HG02678 (cell line): Measurements from ENCODE around the gene ASAH2B.
"Not testable (repeated sequence)": the region's sequence is repeated elsewhere in the genome, so short reads cannot be mapped to it uniquely, and the experiment has no call there.

Source experiments
- ATAC-seq: cut with Tn5 transposase; IDR thresholded peaks from one replicate; pipeline ENCODE4 v1.9.1; 2021; ENCODE audit warnings: mild to moderate bottlenecking, moderate library complexity; ENCODE audit not compliant: unreplicated experiment

The ASAH2B gene

GRCh38 chr10:50739618-50740292, at the start of gene ASAH2B:
ASAH2B (plus strand) TSS chr10:50739936; CDS start chr10:50745131, 5,195 bp downstream.
- ATAC-seq: peak; percentile 85

- not testable (repeated sequence) for ATAC-seq
Observed at GRCh38 chr10:50697819-50698218, 41.9 kb upstream of the ASAH2B start.

DNA sequence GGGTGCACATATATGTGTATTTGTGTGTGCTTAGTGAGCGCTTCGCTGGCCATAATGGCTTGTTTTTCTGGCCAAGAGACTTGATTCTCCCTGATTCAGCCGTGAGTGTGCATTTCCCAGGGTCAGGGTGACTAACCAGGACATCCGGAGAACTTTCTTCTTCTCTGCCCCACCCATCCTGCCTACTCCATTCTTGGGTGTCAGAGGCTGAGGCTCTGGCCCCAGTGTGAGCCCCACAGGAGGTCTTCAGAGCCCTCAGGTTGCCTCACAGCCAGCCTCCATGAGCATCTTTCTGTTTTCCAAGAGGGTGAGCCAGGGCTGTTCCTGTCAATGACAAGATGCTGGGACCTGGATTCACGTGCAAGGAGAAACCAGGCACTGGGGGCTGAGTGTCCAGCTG, 37.8 kb upstream of the ASAH2B start:
- not testable (repeated sequence) for ATAC-seq

DNA sequence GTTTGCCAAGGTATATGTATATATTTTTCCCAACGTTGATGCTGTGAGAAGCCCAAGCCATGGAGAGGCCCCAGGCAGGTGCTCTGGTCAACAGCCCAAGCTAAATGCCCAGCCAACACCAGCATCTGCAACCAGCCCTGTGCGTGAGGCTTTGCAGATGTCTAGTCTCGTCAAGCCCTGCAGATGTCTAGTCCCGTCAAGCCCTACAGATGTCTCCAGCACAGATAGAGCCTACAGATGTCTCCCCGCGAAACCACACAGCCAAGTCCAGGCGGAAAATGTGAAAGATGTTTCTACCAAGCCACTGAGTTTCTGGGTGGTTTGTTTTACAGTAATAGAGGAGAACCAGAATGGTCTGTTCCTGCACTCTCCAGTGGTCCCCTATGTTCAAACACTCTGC, 36.7 kb upstream of the ASAH2B start:
- not testable (repeated sequence) for ATAC-seq

GRCh38 chr10:50704436-50705079, 35.2 kb upstream of the ASAH2B start:
- ATAC-seq: peak; percentile 54

DNA sequence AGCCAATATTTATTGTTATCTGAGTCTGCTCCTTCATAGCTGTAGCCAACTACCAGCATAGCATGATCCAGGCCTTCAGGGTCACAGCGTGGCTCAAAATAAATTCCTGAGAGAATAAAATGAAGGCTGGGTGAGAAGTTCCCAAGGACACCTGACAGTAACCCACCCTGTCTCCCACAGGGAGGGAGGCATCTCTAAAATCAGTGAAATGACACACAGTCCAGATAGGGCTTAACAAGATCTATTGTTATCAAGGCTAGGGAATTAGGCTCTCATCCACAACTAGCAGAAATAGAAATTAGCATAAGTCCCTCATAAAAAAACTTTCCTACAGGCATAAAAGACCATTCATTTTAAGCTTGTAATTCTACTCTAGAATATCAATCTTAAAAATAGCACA, 33.7 kb upstream of the ASAH2B start:
- ATAC-seq: not testable (repeated sequence)

GRCh38 chr10:50710241-50710640, 29.5 kb upstream of the ASAH2B start:
- ATAC-seq: not testable (repeated sequence)

GRCh38 chr10:50723812-50724211, 15.9 kb upstream of the ASAH2B start:
- ATAC-seq: peak; percentile 79

- ATAC-seq: not testable (repeated sequence)
Observed at GRCh38 chr10:50728112-50728511, 11.6 kb upstream of the ASAH2B start.

- not testable (repeated sequence) for ATAC-seq
Observed at GRCh38 chr10:50738987-50739617, 634 bp upstream of the ASAH2B start.

DNA sequence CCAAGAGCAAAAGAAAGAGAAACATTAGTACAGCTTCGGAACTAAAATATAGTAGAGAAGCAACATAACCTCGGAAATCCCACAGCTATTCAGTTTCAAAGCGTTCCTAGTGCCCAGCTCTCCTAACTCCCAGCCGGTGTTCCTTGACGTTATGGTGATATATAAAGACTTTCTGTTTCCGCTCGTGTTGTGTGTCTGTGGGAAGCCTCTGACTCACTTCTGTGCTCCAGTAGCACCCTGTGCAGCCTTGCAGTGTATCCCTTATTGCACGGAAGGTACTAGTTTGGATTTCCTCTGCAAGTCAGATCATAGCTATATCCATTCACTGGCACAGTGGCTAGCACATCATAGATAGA, 535 bp downstream of the ASAH2B start:
- peak; percentile 38 for ATAC-seq

- not testable (repeated sequence) for ATAC-seq
Observed at GRCh38 chr10:50742820-50743219, 3.1 kb downstream of the ASAH2B start.

DNA sequence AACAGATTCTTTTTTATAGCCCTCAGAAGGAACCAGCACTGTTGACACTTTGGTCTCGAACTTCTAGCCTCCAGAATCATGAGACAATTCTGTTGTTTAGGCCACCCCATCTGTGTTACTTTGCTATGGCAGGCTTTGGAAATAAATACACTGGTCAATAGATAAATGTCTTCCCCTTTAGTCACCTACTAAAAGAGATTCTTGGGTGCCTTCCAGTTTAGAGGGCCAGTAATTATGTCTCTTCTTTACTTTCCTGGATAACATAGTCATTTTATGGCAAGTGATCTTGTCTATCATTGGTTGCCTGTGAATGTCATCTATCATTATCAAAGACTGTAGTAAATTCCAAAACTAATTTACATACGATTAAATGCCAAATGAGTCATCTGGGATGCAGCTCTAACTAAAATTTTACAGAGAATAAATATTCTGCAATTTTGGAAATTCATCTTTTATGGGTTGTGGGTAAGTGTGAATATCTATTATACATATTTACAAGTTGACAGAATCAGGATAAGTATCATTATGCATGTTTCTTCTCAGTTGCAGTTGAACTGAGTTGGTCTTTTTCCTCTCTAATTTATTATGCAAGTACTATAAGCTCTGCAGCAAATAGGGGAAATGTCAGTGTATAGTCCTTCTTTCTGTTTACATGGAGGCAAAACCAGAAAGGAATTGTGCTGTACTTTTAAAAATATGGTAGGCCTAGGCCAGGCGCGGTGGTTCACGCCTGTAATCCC, 27.2 kb downstream of the ASAH2B start:
- not testable (repeated sequence) for ATAC-seq

DNA sequence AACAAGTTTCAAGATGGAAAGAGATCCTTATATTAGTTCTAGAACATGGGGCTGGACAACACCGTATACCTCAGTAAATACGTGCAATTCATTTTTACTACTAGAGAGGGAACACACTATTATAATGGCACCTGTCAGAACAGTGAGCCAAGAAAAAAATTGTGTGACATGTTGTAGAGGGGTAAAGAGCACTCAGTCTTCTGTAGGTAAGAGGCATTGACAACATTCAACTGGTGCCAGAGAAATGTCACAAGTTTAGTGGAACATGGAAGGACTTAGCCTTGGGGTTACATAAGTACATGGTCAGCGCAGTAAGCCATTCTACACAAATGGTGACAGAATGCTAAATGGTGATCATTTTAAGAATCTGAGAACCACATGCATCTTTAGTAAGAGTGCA, 32.3 kb downstream of the ASAH2B start:
- not testable (repeated sequence) for ATAC-seq

DNA sequence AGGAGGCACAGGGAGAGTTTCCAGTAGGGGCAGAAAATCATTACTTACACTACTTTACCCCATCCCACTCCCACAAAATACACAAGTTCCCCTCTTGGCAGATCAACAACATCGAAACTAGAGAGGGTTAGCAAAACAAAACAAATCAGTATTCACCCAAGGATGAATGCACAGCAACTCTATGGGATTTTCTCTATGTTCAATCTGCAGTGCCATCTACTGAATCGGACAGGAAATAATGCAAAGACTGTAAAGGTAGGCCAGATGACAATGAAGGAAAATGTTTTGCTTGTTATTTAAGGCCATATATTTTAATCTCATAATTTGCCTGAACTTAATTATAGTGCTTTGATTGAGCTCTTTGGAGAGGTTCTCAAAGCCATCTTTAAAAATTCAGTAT, 35.1 kb downstream of the ASAH2B start:
- ATAC-seq: not testable (repeated sequence)

- not testable (repeated sequence) for ATAC-seq
Observed at GRCh38 chr10:50780036-50780435, 40.3 kb downstream of the ASAH2B start.

DNA sequence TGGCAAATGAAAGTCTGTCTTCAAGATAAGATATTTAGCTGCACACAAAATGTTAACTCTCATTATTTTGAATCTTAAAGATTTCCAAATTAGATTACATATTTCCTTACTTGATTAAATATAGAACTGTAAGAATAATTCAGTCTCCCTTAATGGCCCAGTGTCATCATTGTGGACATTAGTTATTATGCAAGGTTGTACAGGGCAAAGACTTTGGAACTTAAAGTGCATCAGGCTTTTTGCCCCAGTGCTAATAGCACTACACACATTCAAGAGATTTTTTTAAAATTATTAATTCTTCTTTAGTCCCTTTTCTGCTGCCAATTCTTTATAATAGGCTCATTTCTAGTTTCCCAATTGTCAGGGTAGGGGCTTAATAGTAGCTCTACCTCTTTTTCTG, 42.3 kb downstream of the ASAH2B start:
- ATAC-seq: not testable (repeated sequence)

DNA sequence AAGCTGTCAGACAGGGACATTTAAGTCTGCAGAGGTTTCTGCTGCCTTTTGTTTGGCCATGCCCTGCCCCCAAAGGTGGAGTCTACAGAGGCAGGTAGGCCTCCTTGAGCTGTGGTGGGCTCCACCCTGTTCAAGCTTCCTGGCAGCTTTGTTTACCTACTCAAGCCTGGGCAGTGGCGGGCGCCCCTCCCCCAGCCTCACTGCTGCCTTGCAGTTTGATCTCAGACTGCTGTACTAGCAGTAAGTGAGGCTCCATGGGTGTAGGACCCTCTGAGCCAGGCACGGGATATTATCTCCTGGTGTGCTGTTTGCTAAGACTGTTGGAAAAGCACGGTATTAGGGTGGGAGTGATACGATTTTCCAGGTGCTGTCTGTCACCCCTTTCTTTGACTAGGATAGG, 48.2 kb downstream of the ASAH2B start:
- not testable (repeated sequence) for ATAC-seq

- ATAC-seq: no peak
Observed at GRCh38 chr10:50788951-50789945, 49.5 kb downstream of the ASAH2B start.

DNA sequence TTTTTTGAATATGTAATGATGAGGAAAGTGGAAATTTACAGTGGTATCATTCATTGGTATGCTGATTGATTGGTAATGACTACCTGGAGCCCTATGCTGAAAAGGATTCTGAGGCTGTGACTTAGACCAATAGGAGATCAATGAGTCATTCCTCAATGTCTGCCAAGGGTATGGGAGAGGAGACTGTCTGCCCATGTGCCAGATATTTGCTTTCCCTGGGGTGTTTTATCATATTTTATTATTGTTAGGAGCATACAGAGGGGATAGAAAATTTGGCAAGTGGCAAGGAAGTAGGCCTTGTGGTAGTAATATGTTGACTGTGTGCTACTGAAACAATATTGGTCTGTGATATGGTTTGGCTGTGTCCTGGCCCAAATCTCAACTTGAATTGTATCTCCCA, 54.8 kb downstream of the ASAH2B start:
- ATAC-seq: no peak
